Activated CD4-positive, CD25-positive, alpha-beta regulatory T cell treated with anti-CD3 and anti-CD28 coated beads, Interleukin-2, amount 50 U/mL, for 72 hours (primary cell): ENCODE results near the gene ZNF587B.
"Not testable (repeated sequence)": the region's sequence is repeated elsewhere in the genome, so short reads cannot be mapped to it uniquely, and the experiment has no call there.

Experiments used
- DNase-seq: peaks from one replicate; pipeline ENCODE4 v3.0.0; 2021

Gene ZNF587B

GRCh38 chr19:57830071-57830602 lies at the start of gene ZNF587B:
ZNF587B (plus strand) TSS chr19:57830299; CDS start chr19:57830529, 230 bp downstream.
- peak; percentile 45 for DNase-seq

GRCh38 chr19:57786286-57786685 lies 43.8 kb upstream of the ZNF587B start:
- no peak for DNase-seq

GRCh38 chr19:57786906-57787305 lies 43.2 kb upstream of the ZNF587B start:
- DNase-seq = no peak

GRCh38 chr19:57788114-57788692 lies 41.9 kb upstream of the ZNF587B start:
- DNase-seq = no peak

GRCh38 chr19:57789288-57789687 lies 40.8 kb upstream of the ZNF587B start:
- DNase-seq = no peak

GRCh38 chr19:57796580-57796979 lies 33.5 kb upstream of the ZNF587B start:
- DNase-seq = not testable (repeated sequence)

GRCh38 chr19:57800696-57801095 lies 29.4 kb upstream of the ZNF587B start:
- DNase-seq = no peak

- no peak for DNase-seq
Measured at GRCh38 chr19:57802269-57802668, 27.8 kb upstream of the ZNF587B start.

- no peak for DNase-seq
Measured at GRCh38 chr19:57803265-57803593, 26.9 kb upstream of the ZNF587B start.

GRCh38 chr19:57803594-57804325 lies 26.3 kb upstream of the ZNF587B start:
- DNase-seq = no peak

- DNase-seq = no peak
Measured at GRCh38 chr19:57807541-57807940, 22.6 kb upstream of the ZNF587B start.

GRCh38 chr19:57810410-57811295 lies 19.4 kb upstream of the ZNF587B start:
- DNase-seq = not testable (repeated sequence)

GRCh38 chr19:57812226-57812625 lies 17.9 kb upstream of the ZNF587B start:
- no peak for DNase-seq

GRCh38 chr19:57812975-57813820 lies 16.9 kb upstream of the ZNF587B start:
- DNase-seq = not testable (repeated sequence)

GRCh38 chr19:57813919-57814504 lies 16.1 kb upstream of the ZNF587B start:
- DNase-seq = no peak

- peak; percentile 68 for DNase-seq
Measured at GRCh38 chr19:57814505-57815246, 15.4 kb upstream of the ZNF587B start, which contains the start of gene ZNF552. ZNF552 (minus strand) TSS chr19:57814913; CDS start chr19:57814743, 170 bp downstream.

GRCh38 chr19:57815247-57816075 lies 14.6 kb upstream of the ZNF587B start:
- DNase-seq = no peak

GRCh38 chr19:57816652-57817051 lies 13.4 kb upstream of the ZNF587B start:
- DNase-seq = no peak

GRCh38 chr19:57817976-57818375 lies 12.1 kb upstream of the ZNF587B start:
- DNase-seq = no peak

- no peak for DNase-seq
Measured at GRCh38 chr19:57818378-57818777, 11.7 kb upstream of the ZNF587B start.
